ENCODE measurements around the gene MYO18A.

The MYO18A gene

GRCh38 chr17:29135464-29135863 is 44.7 kb downstream of the MYO18A start:
- H3K79me2 ChIP-seq (ENCODE audit: low read length), result peaks cover 22% of the 10 kb centered on the region
- peaks cover 11% of the 10 kb centered on the region for H3K36me3 ChIP-seq (replicated peaks; ENCODE audit: low read depth, low read length)
- H3K27ac ChIP-seq (ENCODE audit: low read length), result no peak overlapping the region
- TF ChIP-seq EZH2phosphoT487 (IDR thresholded peaks at IDR 0.05; ENCODE audit: low read depth) (no peak), CTCF (IDR thresholded peaks at IDR 0.05; ENCODE audit: low read depth, low read length) (no peak)
- H3K4me1 ChIP-seq (ENCODE audit: low read length), result peaks cover 28% of the 10 kb centered on the region
- no peak overlapping the region for H3K4me2 ChIP-seq (ENCODE audit: low read length)
- no peak overlapping the region for H3K9ac ChIP-seq (ENCODE audit: low read length)
- peaks cover 27% of the 10 kb centered on the region; the same call in 1 of the 2 replicates for H4K20me1 ChIP-seq (ENCODE audit: insufficient read depth, low read length)
- H3K27me3 ChIP-seq (ENCODE audit: low read depth, low read length), result no peaks in the 10 kb centered on the region
- no peaks in the 10 kb centered on the region for H3K9me3 ChIP-seq (ENCODE audit: insufficient read depth, low read length)
- H3K4me3 ChIP-seq (ENCODE audit: low read length), result no peak overlapping the region
- H2AFZ ChIP-seq (ENCODE audit: low read depth, low read length), result no peak overlapping the region

- H3K4me3 ChIP-seq (ENCODE audit: low read length), result no peak overlapping the region
- H2AFZ ChIP-seq (ENCODE audit: low read depth, low read length), result no peak overlapping the region
- no peak overlapping the region for H3K4me2 ChIP-seq (ENCODE audit: low read length)
- no peaks in the 10 kb centered on the region for H3K9me3 ChIP-seq (ENCODE audit: insufficient read depth, low read length)
- H3K27ac ChIP-seq (ENCODE audit: low read length), result no peak overlapping the region
- TF ChIP-seq CTCF (IDR thresholded peaks at IDR 0.05; ENCODE audit: low read depth, low read length) (no peak), EZH2phosphoT487 (IDR thresholded peaks at IDR 0.05; ENCODE audit: low read depth) (no peak)
- peaks cover 27% of the 10 kb centered on the region; the same call in 1 of the 2 replicates for H4K20me1 ChIP-seq (ENCODE audit: insufficient read depth, low read length)
- H3K79me2 ChIP-seq (ENCODE audit: low read length), result peaks cover 10% of the 10 kb centered on the region
- no peak overlapping the region for H3K9ac ChIP-seq (ENCODE audit: low read length)
- H3K4me1 ChIP-seq (ENCODE audit: low read length), result peaks cover 10% of the 10 kb centered on the region
- H3K36me3 ChIP-seq (replicated peaks; ENCODE audit: low read depth, low read length), result peaks cover 11% of the 10 kb centered on the region
- no peaks in the 10 kb centered on the region for H3K27me3 ChIP-seq (ENCODE audit: low read depth, low read length)
Observed at GRCh38 chr17:29133121-29133713, 47.0 kb downstream of the MYO18A start.

DNA sequence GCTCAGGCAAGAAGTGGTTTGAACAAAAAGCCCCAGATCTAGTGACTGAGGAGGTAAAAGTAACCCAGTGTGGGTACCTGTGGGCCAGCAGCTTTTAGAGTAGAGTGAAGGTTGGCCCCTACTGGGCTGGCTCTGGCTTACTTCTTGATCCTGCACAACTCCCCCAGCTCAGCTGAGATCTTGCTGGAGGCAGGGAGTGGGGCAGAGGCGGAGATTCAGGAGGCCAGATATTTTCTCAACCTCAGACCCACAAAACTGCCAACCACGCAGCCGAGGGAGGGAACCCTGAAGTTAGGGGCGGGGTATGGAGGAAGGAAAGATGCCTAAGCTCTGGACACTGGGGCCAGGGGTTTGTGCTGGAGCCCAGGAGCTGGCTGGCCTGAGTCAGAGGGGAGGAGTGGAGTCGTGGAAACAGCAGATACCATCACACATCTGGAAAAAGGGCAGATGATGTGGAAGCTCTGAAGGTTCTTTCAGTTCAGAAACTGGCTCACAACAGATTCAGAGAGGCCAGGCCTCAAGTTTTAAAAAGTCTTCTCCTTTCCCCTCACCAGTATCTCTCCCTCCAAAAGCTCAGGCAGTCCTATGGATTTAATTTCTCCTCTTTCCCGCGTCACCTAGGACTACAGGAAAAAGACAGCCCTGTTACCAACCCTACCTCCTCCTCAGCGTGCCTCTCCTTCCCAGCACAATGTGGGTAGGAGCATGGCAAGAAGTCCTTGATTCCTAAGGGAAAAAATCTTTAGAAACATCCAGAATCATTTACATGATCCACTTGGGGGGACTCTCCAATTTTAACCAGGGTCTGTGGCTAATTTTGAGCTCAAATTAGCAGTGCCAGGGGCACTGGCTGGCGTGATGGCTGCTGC is 48.1 kb downstream of the MYO18A start:
- no peak overlapping the region for H3K27ac ChIP-seq (ENCODE audit: low read length)
- H3K9me3 ChIP-seq (ENCODE audit: insufficient read depth, low read length), result no peaks in the 10 kb centered on the region
- H3K4me3 ChIP-seq (ENCODE audit: low read length), result no peak overlapping the region
- no peak overlapping the region for H3K9ac ChIP-seq (ENCODE audit: low read length)
- H3K36me3 ChIP-seq (replicated peaks; ENCODE audit: low read depth, low read length), result peaks cover 8% of the 10 kb centered on the region
- H3K79me2 ChIP-seq (ENCODE audit: low read length), result peaks cover under 1% of the 10 kb centered on the region; the same call in 1 of the 2 replicates
- no peak overlapping the region for H3K4me2 ChIP-seq (ENCODE audit: low read length)
- H3K4me1 ChIP-seq (ENCODE audit: low read length), result no peaks in the 10 kb centered on the region
- TF ChIP-seq EZH2phosphoT487 (IDR thresholded peaks at IDR 0.05; ENCODE audit: low read depth), result no peak
- TF ChIP-seq CTCF (IDR thresholded peaks at IDR 0.05; ENCODE audit: low read depth, low read length), result no peak
- H3K27me3 ChIP-seq (ENCODE audit: low read depth, low read length), result no peaks in the 10 kb centered on the region
- no peak overlapping the region for H2AFZ ChIP-seq (ENCODE audit: low read depth, low read length)
- H4K20me1 ChIP-seq (ENCODE audit: insufficient read depth, low read length), result peaks cover 23% of the 10 kb centered on the region; the same call in 1 of the 2 replicates

GRCh38 chr17:29129731-29130130 is 50.5 kb downstream of the MYO18A start:
- Histone ChIP-seq H3K27me3 (ENCODE audit: low read depth, low read length) (no peaks in the 10 kb centered on the region), H3K79me2 (ENCODE audit: low read length) (no peaks in the 10 kb centered on the region), H3K4me2 (ENCODE audit: low read length) (no peak overlapping the region), H2AFZ (ENCODE audit: low read depth, low read length) (no peak overlapping the region), H3K9me3 (ENCODE audit: insufficient read depth, low read length) (no peaks in the 10 kb centered on the region), H3K4me1 (ENCODE audit: low read length) (no peaks in the 10 kb centered on the region), H3K9ac (ENCODE audit: low read length) (no peak overlapping the region), H3K27ac (ENCODE audit: low read length) (no peak overlapping the region), H3K36me3 (replicated peaks; ENCODE audit: low read depth, low read length) (no peaks in the 10 kb centered on the region), H3K4me3 (ENCODE audit: low read length) (no peak overlapping the region), H4K20me1 (ENCODE audit: insufficient read depth, low read length) (peaks cover 19% of the 10 kb centered on the region; the same call in 1 of the 2 replicates)
- TF ChIP-seq CTCF (IDR thresholded peaks at IDR 0.05; ENCODE audit: low read depth, low read length), result no peak
- TF ChIP-seq EZH2phosphoT487 (IDR thresholded peaks at IDR 0.05; ENCODE audit: low read depth), result no peak
